Ovary (tissue), 3 donors: ENCODE measurements around the gene CTSV.

ENCODE experiments used
- EP300 ChIP-seq: sonication (generic); formaldehyde crosslinking; IDR thresholded peaks from one replicate; pipeline ENCODE4 v1.6.1; 2017; ENCODE audit warnings: antibody characterized with exemption
- POLR2A ChIP-seq: fragments of 450-650 bp; IDR thresholded peaks from one replicate; pipeline ENCODE4 v1.6.1; 2017; ENCODE audit warnings: antibody characterized with exemption, mild to moderate bottlenecking, moderate library complexity
- TF ChIP-seq, protein P1 (sequence below), 3 donors: fragments of 450-650 bp in 2 of 3; fragments of 200-600 bp in 1 of 3; IDR thresholded peaks; one replicate each; pipeline versions ENCODE4 v1.5.1 to v1.8.0; 2016 to 2022; ENCODE audit warnings: antibody characterized with exemption in 3 of 3, mild to moderate bottlenecking in 1 of 3
- donor health status: DM: no; HTN: no; CAD: no.

DNA sequence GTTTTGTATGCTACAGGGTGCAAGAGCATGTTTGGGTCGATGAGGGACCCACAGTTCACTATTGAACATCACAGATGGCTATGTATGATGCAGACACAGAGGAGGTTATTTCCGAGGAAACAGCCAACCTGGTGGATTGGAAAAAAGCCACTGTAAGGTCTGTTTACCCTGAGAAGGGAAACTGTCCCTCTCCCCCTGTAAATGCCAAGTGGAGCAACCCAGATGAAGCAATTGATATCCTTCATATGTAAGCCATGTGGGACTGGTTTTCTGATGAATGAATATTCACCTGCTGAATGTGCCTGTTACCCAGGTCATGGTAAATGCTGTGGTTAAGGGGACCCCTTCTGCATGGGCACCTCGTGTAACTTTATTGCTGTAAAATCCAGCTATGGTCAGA is 14.8 kb upstream of the CTSV start:
- TF ChIP-seq, protein P1, sequence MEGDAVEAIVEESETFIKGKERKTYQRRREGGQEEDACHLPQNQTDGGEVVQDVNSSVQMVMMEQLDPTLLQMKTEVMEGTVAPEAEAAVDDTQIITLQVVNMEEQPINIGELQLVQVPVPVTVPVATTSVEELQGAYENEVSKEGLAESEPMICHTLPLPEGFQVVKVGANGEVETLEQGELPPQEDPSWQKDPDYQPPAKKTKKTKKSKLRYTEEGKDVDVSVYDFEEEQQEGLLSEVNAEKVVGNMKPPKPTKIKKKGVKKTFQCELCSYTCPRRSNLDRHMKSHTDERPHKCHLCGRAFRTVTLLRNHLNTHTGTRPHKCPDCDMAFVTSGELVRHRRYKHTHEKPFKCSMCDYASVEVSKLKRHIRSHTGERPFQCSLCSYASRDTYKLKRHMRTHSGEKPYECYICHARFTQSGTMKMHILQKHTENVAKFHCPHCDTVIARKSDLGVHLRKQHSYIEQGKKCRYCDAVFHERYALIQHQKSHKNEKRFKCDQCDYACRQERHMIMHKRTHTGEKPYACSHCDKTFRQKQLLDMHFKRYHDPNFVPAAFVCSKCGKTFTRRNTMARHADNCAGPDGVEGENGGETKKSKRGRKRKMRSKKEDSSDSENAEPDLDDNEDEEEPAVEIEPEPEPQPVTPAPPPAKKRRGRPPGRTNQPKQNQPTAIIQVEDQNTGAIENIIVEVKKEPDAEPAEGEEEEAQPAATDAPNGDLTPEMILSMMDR (IDR thresholded peaks at IDR 0.05) = no peak
- TF ChIP-seq EP300 (no peak), POLR2A (no peak)
